Renal cortical epithelial cell (primary cell): ENCODE data around the gene PUM2. TPM values are rescaled to one million over a fixed set of nuclear protein-coding genes. Genes with fewer than 3 reads are reported as not detected.
"Not testable (repeated sequence)": the region's sequence is repeated elsewhere in the genome, so short reads cannot be mapped to it uniquely, and the experiment has no call there.

Experiments used
- DNase-seq: peaks from one replicate; pipeline ENCODE4 v3.0.0-alpha.2; 2011; ENCODE audit warnings: low read depth
- total RNA-seq: library from RNA; depleted of rRNA; stranded (reverse); fragments of >200 nt; gene quantifications from 2 replicates; pipeline ENCODE4 v1.2.3, GENCODE V29; 2014

The PUM2 gene
- total RNA-seq, 1 donor from 2014 or later = 90.6 TPM

GRCh38 chr2:20369366-20369765 lies 18.7 kb upstream of the PUM2 start:
- no peak for DNase-seq

- DNase-seq = no peak
Observed at GRCh38 chr2:20368706-20369105, 18.1 kb upstream of the PUM2 start.

DNA sequence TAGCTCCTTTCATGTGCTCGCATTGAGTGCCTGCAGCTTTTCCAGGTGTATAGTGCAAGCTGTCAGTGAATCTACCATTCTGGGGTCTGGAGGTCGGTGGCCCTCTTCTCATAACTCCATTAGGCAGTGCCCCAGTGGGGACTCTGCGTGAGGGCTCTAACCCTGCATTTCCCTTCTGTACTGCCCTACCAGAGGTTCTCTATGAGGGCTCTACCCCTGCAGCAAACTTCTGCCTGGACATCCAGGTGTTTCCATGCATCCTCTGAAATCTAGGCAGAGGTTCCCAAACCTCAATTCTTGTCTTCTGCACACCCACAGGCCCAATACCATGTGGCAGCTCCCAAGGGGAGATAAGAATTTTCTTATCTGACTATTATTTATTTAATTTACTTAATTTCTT lies 17.3 kb upstream of the PUM2 start:
- DNase-seq = not testable (repeated sequence)

- DNase-seq = no peak
Observed at GRCh38 chr2:20366672-20367116, 16.1 kb upstream of the PUM2 start.

GRCh38 chr2:20365249-20365817 lies 14.7 kb upstream of the PUM2 start:
- DNase-seq = peak; percentile 57

DNA sequence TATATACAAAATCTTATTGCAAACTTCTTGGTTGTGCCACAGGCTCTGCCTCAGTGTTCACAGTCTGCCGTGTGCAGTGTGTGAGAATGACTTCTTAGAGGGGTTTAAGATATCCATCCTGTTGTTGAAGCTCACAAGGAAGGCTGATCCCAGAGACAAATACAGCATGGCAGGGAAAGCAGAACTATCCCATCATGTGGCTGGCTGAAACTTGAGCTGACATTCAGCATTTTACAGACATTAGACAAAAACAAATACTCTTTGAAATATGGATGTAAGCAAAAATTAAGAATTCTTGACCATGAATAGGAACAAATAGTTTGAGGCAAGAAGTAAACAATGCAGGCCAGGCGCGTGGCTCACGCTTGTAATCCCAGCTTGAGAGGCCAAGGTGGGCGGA lies 12.9 kb upstream of the PUM2 start:
- DNase-seq = no peak

GRCh38 chr2:20362701-20363435 lies 12.2 kb upstream of the PUM2 start:
- no peak for DNase-seq

DNA sequence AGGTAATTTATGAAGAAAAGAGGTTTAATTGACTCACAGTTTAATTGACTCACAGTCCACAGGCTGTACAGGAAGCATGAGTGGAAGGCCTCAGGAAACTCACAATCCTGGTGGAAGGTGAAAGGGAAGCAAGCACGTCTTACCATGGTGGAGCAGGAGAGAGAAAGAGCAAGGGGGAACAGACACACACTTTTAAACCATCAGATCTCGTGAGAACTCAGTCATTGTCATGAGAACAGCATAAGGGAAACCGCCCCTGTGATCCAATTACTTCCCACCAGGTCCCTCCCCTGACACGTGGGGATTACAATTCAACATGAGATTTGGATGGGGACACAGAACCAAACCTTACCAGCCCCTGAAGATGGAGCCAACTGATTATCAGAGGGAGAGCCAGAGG lies 11.2 kb upstream of the PUM2 start:
- no peak for DNase-seq

GRCh38 chr2:20359096-20359495 lies 8.5 kb upstream of the PUM2 start:
- no peak for DNase-seq

GRCh38 chr2:20357638-20358389 lies 7.2 kb upstream of the PUM2 start:
- no peak for DNase-seq

DNA sequence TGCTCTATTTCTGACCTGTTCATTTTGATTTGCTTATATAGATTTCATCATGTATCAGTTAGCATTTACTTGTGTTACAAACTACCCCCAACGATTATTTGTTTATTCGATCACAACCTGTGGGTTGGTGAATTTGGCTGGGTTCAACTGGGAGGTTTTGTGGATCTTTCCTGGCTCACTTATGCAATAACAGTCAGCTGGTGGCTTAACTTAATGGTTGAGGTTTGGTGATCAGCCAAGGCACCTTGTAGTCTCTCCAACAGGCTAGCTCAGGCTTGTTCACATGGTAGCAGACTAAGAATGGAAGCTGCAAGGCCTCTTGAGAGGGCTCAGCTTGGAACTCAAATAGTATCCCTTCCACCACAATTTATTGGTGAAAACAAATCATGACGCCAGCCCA lies 5.4 kb upstream of the PUM2 start:
- peak; percentile 73 for DNase-seq

- DNase-seq = no peak
Observed at GRCh38 chr2:20355131-20355530, 4.5 kb upstream of the PUM2 start.

- DNase-seq = peak; percentile 22
Observed at GRCh38 chr2:20353241-20353992, 2.8 kb upstream of the PUM2 start.

- no peak for DNase-seq
Observed at GRCh38 chr2:20352581-20353216, 2.1 kb upstream of the PUM2 start.

- DNase-seq = no peak
Observed at GRCh38 chr2:20352230-20352578, 1.6 kb upstream of the PUM2 start.

- no peak for DNase-seq
Observed at GRCh38 chr2:20351555-20352229, 1.0 kb upstream of the PUM2 start.

DNA sequence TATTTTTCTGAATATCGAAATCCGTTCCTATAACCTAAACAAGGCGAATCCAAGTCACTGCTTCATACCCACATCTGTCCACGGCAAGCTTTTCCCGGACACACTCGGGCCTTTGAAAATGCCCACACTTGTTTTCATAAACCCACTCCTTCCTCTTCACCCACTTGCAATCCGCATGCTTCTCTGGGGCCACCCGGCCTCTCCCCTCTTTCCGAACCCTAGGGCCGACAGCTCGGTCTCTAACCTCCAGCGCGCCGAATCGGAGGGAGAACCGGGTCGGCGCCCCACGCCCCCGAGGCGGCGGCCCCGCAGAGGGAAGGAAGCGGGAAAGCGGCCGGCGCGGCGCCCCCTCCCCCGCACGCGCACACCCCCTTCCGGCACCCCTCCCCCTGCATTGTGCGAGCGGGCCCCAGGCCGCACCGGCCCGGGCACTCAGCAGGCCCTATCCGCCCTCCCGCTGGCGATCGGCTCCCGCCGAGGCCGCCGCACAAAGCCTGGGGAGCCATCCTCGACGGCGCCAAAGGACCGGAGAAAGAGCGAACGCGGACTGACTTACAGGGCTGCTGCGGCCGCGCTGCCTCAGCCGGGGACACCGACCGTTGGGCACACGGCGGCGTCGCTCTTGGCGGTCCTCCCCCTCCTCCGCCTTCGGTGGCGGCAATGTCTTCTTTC lies 467 bp downstream of the PUM2 start:
- no peak for DNase-seq

- peak; percentile 49 for DNase-seq
Observed at GRCh38 chr2:20349513-20349921, 1.1 kb downstream of the PUM2 start.

DNA sequence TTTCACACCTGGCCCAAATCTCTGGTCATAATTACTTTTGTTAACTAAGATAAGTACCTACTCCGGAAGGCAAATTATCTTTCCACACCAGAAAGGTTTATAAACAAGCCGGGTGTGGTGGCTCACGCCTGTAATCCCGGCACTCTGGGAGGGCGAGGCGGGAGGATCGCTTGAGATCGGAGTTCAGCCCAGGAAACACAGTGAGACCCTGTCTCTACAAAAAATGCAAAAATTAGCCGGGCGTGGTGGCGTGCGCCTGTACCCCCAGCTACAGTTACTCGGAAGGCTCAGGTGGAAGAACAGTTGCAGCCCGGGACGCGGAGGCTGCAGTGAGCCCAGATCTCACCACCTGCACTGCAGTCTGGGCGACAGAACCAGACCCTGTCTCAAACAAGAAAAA lies 2.1 kb downstream of the PUM2 start:
- DNase-seq = no peak

- no peak for DNase-seq
Observed at GRCh38 chr2:20346565-20347381, 3.9 kb downstream of the PUM2 start.
